SIG-M5 treated with dmso at 0.1 percent for 504 hours (cell line): ENCODE results near the gene NMNAT2.

Experiments used
- DNase-seq: peaks from one replicate; lab custom pipeline; 2025; ENCODE audit not compliant: unreplicated experiment; lab: John Stamatoyannopoulos, UW

The NMNAT2 gene

GRCh38 chr1:183319606-183320005 lies 98.6 kb downstream of the NMNAT2 start:
- DNase-seq: no peak

DNA sequence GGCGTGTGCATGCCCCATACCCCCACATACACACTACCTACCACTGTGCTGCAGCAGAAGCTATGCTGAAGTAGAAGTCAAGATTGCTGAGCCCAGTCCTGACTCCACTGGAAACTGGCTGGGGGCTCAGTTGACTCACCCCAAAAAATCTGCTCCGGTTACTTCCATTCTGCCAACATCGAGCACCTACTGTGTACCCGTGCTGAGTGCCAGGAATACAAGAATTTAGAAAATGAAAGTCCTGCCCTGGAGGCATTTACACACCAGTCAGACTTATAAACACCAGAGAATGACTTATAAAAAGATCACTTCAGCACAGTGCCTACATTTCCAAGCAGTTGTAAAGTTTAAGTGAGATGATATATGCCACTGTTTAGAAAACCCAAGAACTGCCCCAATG lies 99.1 kb downstream of the NMNAT2 start:
- DNase-seq: no peak

- peak; percentile 58 for DNase-seq
Observed at GRCh38 chr1:183318433-183318832, 99.7 kb downstream of the NMNAT2 start.

DNA sequence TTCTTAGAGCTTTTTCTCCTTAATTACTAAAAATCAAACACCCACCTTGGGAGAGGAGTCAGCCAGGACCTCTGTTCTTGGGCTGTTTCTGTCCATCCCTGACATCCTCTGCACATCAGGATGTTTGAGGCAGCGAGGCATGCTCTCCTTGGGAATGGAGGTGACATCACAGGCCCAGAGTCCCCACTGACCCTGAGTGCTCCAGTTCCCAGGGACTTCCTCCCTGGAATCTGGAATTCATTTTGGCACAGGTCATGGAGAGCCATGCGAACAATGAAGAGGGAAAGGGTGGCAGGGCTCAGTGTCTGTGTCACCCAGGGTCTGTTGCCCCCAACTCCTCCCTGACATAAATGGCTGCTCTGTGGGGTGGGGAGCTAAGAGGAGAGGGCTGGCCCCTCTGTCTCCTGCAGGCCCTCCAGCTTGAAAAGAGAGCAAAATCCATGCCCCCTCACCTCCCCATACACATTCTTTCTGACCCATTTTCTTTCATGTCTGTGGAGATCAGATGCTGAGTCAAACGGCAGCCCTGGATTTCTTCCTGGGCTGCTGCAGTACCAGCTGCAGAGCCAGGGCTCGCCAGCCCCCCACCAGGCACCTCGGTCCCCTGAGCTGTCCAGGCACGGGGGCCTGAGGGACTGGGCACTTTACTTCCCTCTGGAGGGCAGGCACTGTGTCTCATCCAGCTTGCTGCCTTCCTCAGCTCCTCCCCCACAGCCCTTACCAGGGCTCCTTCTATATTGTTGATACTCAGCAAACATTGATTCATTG lies 102.0 kb downstream of the NMNAT2 start:
- no peak for DNase-seq

GRCh38 chr1:183313063-183313462 lies 105.1 kb downstream of the NMNAT2 start:
- DNase-seq: no peak

- DNase-seq: no peak
Observed at GRCh38 chr1:183310753-183311479, 107.3 kb downstream of the NMNAT2 start.

GRCh38 chr1:183308719-183309118 lies 109.5 kb downstream of the NMNAT2 start:
- no peak for DNase-seq

- DNase-seq: peak; percentile 21
Observed at GRCh38 chr1:183306317-183307042, 111.7 kb downstream of the NMNAT2 start.

- DNase-seq: no peak
Observed at GRCh38 chr1:183304440-183305107, 113.6 kb downstream of the NMNAT2 start.

- no peak for DNase-seq
Observed at GRCh38 chr1:183303901-183304300, 114.3 kb downstream of the NMNAT2 start.

DNA sequence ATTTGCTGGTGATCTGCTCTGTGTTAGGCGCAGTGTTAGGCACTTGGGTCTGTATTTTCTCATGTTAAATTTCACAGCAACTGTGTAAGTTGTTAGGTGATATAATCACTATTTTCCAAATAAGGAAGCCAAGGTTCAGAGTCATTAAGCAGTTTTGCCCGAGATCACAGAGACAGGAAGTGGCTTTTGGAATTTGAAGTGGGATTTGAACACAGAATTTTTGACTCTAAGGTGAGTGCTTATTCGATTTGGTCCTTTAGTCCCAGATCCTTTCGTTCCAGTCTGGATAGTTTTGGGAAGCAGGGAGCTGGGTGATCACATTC lies 114.9 kb downstream of the NMNAT2 start:
- DNase-seq: no peak

GRCh38 chr1:183302452-183303322 lies 115.5 kb downstream of the NMNAT2 start:
- DNase-seq: no peak

DNA sequence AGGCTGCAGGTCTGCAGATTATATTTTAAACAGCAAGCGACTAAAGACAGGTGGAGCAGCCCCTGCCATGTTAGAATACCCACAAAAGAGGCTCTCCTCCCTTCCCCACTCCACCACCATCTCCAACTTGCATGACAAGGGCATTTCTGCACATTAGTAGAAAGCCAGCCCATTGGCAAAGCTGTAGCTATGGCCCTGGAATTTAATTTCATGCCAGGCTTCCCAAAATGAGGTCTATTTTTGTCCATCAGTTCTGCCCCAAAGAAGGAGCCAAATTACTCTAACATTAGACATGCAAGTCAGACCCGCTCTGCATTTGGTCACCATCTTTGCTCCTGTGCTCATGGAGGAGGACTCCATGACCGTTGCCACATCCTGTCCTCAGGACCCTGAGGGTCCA lies 116.9 kb downstream of the NMNAT2 start:
- DNase-seq: no peak

GRCh38 chr1:183300828-183301227 lies 117.4 kb downstream of the NMNAT2 start:
- DNase-seq: no peak

DNA sequence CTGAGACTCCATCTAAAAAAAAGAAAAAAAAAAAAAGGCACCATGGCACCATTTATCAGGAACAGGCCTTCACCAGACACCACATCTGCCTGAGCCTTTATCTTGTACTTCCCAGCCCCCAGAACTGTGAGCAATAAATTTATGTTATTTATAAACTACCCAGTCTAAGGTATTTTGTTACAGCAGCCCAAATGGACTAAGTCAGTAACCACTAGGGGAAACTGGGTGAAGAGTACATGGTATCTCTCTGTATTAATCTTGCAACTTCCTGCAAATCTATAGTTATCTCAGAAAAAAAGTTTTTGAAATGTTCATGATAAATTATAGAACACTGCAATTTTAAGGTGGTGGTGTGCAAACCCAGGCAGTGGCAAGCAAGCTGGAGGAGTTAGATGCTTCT lies 117.8 kb downstream of the NMNAT2 start:
- no peak for DNase-seq

GRCh38 chr1:183296782-183297181 lies 121.4 kb downstream of the NMNAT2 start:
- DNase-seq: no peak

GRCh38 chr1:183295521-183295920 lies 122.7 kb downstream of the NMNAT2 start:
- DNase-seq: no peak

- DNase-seq: no peak
Observed at GRCh38 chr1:183293876-183294275, 124.3 kb downstream of the NMNAT2 start.

DNA sequence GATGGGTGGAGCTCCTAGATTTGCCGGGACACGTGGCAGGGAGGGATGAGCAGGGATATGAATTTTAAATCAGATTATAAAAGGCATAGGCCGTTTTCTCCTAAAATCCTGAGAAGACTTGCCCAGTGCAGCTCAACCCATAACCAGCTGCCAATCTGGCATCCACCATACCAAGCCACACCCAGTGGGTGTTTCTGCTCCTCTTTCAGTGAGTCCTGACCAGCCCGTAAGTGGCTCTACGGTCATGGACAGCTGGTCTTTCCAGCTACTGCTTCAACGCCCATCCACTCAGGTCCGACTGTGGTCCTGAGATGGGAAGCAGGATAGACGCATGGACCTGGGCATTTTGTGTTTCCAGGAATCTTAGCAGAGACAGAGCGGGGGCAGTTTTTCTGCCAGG lies 124.9 kb downstream of the NMNAT2 start:
- no peak for DNase-seq

DNA sequence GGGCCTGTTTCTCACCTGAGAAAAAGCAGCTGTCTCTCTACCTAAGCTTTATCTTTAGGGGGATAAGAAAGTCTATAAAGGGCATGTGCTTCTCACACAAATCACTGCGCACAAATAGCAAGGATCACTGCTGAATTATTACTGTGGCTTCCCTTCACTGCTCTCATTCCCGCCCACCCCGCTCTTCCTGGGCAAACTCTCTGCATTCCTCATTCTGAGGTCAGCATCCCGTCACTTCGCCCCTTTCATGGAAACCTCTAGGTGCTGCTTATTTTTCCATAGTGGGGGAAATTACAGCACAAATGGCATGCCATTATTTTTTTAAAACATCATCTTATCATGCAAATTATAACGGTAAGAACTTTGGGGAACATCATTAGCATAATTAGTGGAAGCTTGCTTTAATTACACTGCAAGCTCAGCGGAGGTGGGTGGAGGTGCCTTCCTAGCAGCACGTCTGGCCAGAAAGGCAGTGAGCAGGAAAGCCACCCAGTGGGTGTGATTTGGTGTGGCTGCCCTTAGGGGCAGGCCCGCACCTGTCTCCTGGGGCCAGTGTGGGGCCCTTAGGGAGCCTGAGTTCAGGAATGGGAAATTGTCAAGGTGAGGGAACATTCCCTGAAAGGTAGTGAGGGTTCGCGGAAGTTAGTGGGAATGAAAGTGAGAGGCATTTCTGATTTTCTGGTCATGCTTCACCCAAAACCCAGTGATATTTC lies 126.2 kb downstream of the NMNAT2 start:
- DNase-seq: no peak
